ENCODE results near the gene PPP2R1A. TPM values are rescaled to one million over a fixed set of nuclear protein-coding genes. Genes with fewer than 3 reads are reported as not detected.

Gene PPP2R1A
- total and polyA plus RNA-seq, 2 donors from 2014 or later = 314 to 346 TPM

GRCh38 chr19:52190487-52191293, 838 bp downstream of the PPP2R1A start:
- Histone ChIP-seq H3K27me3 (ENCODE audit: control insufficient read depth, insufficient read depth, low read length) (no peaks in the 10 kb centered on the region), H3K9me3 (ENCODE audit: control insufficient read depth in 2 of 3, insufficient read depth in 1 of 3, low read length in 3 of 3) (no peaks in the 10 kb centered on the region), H3K36me3 (ENCODE audit: control insufficient read depth in 2 of 3, insufficient read depth in 3 of 3, low read length in 3 of 3) (peaks cover 5 to 10% (median 5%) of the 10 kb centered on the region in 3 donors), H3K9ac (ENCODE audit: low read length in 3 of 3) (peak overlapping the region; percentile 78 to 91 (median 85)), H3K4me1 (ENCODE audit: control insufficient read depth in 2 of 3, insufficient read depth in 2 of 3, low read depth in 1 of 3, low read length in 3 of 3) (peaks cover 13 to 25% (median 24%) of the 10 kb centered on the region in 3 donors), H3K27ac (ENCODE audit: low read depth in 2 of 2, low read length in 2 of 2) (peak overlapping the region; percentile 98 to 100), H3K4me3 (ENCODE audit: low read length in 3 of 3) (peak overlapping the region; percentile 87 to 89 (median 88))
- peak in 4 of 5 donors; percentile 13 to 83 (median 45) for DNase-seq
- intact Hi-C loops (cut with DNase I) = no loop called here
- no peak for FAIRE-seq
- TF ChIP-seq, protein P1, sequence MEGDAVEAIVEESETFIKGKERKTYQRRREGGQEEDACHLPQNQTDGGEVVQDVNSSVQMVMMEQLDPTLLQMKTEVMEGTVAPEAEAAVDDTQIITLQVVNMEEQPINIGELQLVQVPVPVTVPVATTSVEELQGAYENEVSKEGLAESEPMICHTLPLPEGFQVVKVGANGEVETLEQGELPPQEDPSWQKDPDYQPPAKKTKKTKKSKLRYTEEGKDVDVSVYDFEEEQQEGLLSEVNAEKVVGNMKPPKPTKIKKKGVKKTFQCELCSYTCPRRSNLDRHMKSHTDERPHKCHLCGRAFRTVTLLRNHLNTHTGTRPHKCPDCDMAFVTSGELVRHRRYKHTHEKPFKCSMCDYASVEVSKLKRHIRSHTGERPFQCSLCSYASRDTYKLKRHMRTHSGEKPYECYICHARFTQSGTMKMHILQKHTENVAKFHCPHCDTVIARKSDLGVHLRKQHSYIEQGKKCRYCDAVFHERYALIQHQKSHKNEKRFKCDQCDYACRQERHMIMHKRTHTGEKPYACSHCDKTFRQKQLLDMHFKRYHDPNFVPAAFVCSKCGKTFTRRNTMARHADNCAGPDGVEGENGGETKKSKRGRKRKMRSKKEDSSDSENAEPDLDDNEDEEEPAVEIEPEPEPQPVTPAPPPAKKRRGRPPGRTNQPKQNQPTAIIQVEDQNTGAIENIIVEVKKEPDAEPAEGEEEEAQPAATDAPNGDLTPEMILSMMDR (IDR thresholded peaks at IDR 0.05; ENCODE audit: borderline replicate concordance, extremely low read depth, insufficient read depth) = no peak

DNA sequence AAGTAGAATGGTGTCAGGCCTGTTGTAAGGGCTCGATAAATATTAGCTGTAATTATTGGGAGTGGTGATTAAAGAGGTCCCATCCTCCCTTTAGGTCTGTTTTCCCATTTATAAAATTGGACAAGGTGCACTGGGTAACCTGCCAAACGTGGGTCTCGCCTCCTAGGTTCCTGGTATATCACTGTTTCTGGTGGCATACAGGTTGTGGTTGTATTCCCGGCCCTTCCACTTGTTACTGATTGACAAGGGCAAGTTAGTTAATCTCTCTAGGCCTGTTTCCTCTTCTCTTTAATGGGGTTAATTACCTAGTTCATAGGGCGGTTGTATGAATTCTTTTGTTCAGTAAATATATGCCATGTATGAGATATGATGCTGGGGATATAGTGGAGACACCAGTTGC, 1.5 kb downstream of the PPP2R1A start:
- H3K36me3 ChIP-seq (ENCODE audit: control insufficient read depth in 2 of 3, insufficient read depth in 3 of 3, low read length in 3 of 3) = peaks cover 5 to 16% (median 8%) of the 10 kb centered on the region in 3 donors
- TF ChIP-seq, protein P1 (IDR thresholded peaks at IDR 0.05; ENCODE audit: borderline replicate concordance, extremely low read depth, insufficient read depth) = no peak
- FAIRE-seq (no peak), DNase-seq (peak in 2 of 5 donors; percentile 24 to 54)
- H3K4me3 ChIP-seq (ENCODE audit: low read length in 3 of 3) = peak overlapping the region; percentile 87 to 89 (median 88)
- intact Hi-C loops (cut with DNase I) = no loop called here
- H3K4me1 ChIP-seq (ENCODE audit: control insufficient read depth in 2 of 3, insufficient read depth in 2 of 3, low read depth in 1 of 3, low read length in 3 of 3) = peaks cover 13 to 25% (median 24%) of the 10 kb centered on the region in 3 donors
- H3K27ac ChIP-seq (ENCODE audit: low read depth in 2 of 2, low read length in 2 of 2) = peak overlapping the region; percentile 98 to 100
- H3K9me3 ChIP-seq (ENCODE audit: control insufficient read depth in 2 of 3, insufficient read depth in 1 of 3, low read length in 3 of 3) = no peaks in the 10 kb centered on the region
- no peaks in the 10 kb centered on the region for H3K27me3 ChIP-seq (ENCODE audit: control insufficient read depth, insufficient read depth, low read length)
- H3K9ac ChIP-seq (ENCODE audit: low read length in 3 of 3) = peak overlapping the region; percentile 1 to 91 (median 78)

GRCh38 chr19:52191951-52192350, 2.1 kb downstream of the PPP2R1A start:
- Histone ChIP-seq H3K36me3 (ENCODE audit: control insufficient read depth in 2 of 3, insufficient read depth in 3 of 3, low read length in 3 of 3) (peaks cover 5 to 22% (median 12%) of the 10 kb centered on the region in 3 donors), H3K27ac (ENCODE audit: low read depth in 2 of 2, low read length in 2 of 2) (peak overlapping the region in 1 of 2 donors; percentile 67), H3K9ac (ENCODE audit: low read length in 3 of 3) (peak overlapping the region in 1 of 3 donors; percentile 91), H3K9me3 (ENCODE audit: control insufficient read depth in 2 of 3, insufficient read depth in 1 of 3, low read length in 3 of 3) (no peaks in the 10 kb centered on the region), H3K27me3 (ENCODE audit: control insufficient read depth, insufficient read depth, low read length) (no peaks in the 10 kb centered on the region), H3K4me1 (ENCODE audit: control insufficient read depth in 2 of 3, insufficient read depth in 2 of 3, low read depth in 1 of 3, low read length in 3 of 3) (peaks cover 13 to 25% (median 24%) of the 10 kb centered on the region in 3 donors), H3K4me3 (ENCODE audit: low read length in 3 of 3) (peak overlapping the region in 2 of 3 donors; percentile 37 to 89)
- DNase-seq (no peak), FAIRE-seq (no peak)
- intact Hi-C loops (cut with DNase I) = no loop called here
- TF ChIP-seq, protein P1 (IDR thresholded peaks at IDR 0.05; ENCODE audit: borderline replicate concordance, extremely low read depth, insufficient read depth) = no peak

Measured in kidney (tissue), 14 donors.